Testis (tissue), 3 donors: ENCODE data around the gene MLNR. TPM values are rescaled to one million over a fixed set of nuclear protein-coding genes. Genes with fewer than 3 reads are reported as not detected.

Source experiments
- DNase-seq: peaks from one replicate; pipeline ENCODE4 v3.0.0-alpha.2; 2019
- H3K27ac ChIP-seq, 2 donors: fragments of 200-600 bp; sonication (generic); one replicate each; pipeline ENCODE4 v1.5.1; 2019
- H3K27me3 ChIP-seq: fragments of 200-600 bp; sonication (generic); one replicate; pipeline ENCODE4 v1.5.1; 2019
- H3K36me3 ChIP-seq: fragments of 200-600 bp; sonication (generic); one replicate; pipeline ENCODE4 v1.5.1; 2017; ENCODE audit warnings: low read depth; ENCODE audit errors: missing control alignments
- H3K4me1 ChIP-seq: fragments of 200-600 bp; sonication (generic); one replicate; pipeline ENCODE4 v1.5.1; 2019
- H3K4me3 ChIP-seq, 2 donors: fragments of 200-600 bp; sonication (generic); one replicate each; pipeline ENCODE4 v1.5.1; 2017 to 2019
- H3K9me3 ChIP-seq: fragments of 200-600 bp; sonication (generic); one replicate; pipeline ENCODE4 v1.5.1; 2017
- CTCF ChIP-seq, 3 experiments: fragments of 450-650 bp in 2 of 3; fragments of 200-600 bp in 1 of 3; sonication (generic) in 1 of 3; IDR thresholded peaks; one replicate each; pipeline ENCODE4 v1.5.1; 2016 to 2019; ENCODE audit warnings: antibody characterized with exemption in 3 of 3, mild to moderate bottlenecking in 2 of 3, moderate library complexity in 1 of 3
- POLR2A ChIP-seq: fragments of 450-650 bp; IDR thresholded peaks from one replicate; pipeline ENCODE4 v1.6.1; 2017; ENCODE audit warnings: antibody characterized with exemption, mild to moderate bottlenecking, moderate library complexity
- WGBS, 2 donors: methylation state at CpG; one replicate each; pipeline ENCODE4 v1.1.5; 2018; 5-methylcytosine and 5-hydroxymethylcytosine counted together
- intact Hi-C: fragments of 100-400 bp; cut with DNase I; formaldehyde crosslinking; loops from one replicate; pipeline ENCODE4 v1.15.1; 2023; ENCODE audit warnings: low total_unique reads
- polyA plus RNA-seq: library from polyadenylated mRNA; stranded (reverse); fragments of 350-450 nt; fragmentation: Illumina TruSeq; extraction: RNeasy Lipid Tissue Mini Kit (QIAGEN cat#74804); gene quantifications from one replicate; pipeline ENCODE4 v1.2.3, GENCODE V29; 2014; ENCODE audit warnings: low read depth, low replicate concordance; ENCODE audit not compliant: insufficient read depth
- total RNA-seq, 2 donors: library from RNA; depleted of rRNA; stranded (reverse); fragments of >200 nt; gene quantifications; one replicate each; pipeline ENCODE4 v1.2.3, GENCODE V29; 2016

The MLNR gene
- total and polyA plus RNA-seq, 3 donors from 2014 or later, result 2.0 TPM; not detected in 2

GRCh38 chr13:49185264-49185663, 34.9 kb upstream of the MLNR start:
- DNase-seq, result no peak
- 69 to 79% methylated on average over 1 of the region's 1 CpG for WGBS, 2 donors
- H3K27ac ChIP-seq, result no peak overlapping the region
- H3K4me3 ChIP-seq, result no peak overlapping the region
- H3K9me3 ChIP-seq, result no peaks in the 10 kb centered on the region
- intact Hi-C loops, result no loop called here
- no peaks in the 10 kb centered on the region for H3K36me3 ChIP-seq
- TF ChIP-seq CTCF (IDR thresholded peaks at IDR 0.05) (no peak), POLR2A (no peak)
- H3K27me3 ChIP-seq, result no peaks in the 10 kb centered on the region
- H3K4me1 ChIP-seq, result no peaks in the 10 kb centered on the region

- no peaks in the 10 kb centered on the region for H3K36me3 ChIP-seq
- H3K27me3 ChIP-seq, result no peaks in the 10 kb centered on the region
- no peak overlapping the region for H3K4me3 ChIP-seq
- intact Hi-C loops, result no loop called here
- WGBS, 2 donors, result 88 to 93% methylated on average over 2 of the region's 2 CpGs
- no peaks in the 10 kb centered on the region for H3K9me3 ChIP-seq
- no peak overlapping the region for H3K27ac ChIP-seq
- no peak for DNase-seq
- H3K4me1 ChIP-seq, result no peaks in the 10 kb centered on the region
- no peak for TF ChIP-seq POLR2A
- no peak for TF ChIP-seq CTCF (IDR thresholded peaks at IDR 0.05)
Measured at GRCh38 chr13:49190901-49191300, 29.2 kb upstream of the MLNR start.

GRCh38 chr13:49206641-49207040, 13.5 kb upstream of the MLNR start:
- 93 to 95% methylated on average over 3 of the region's 3 CpGs for WGBS, 2 donors
- Histone ChIP-seq H3K36me3 (no peaks in the 10 kb centered on the region), H3K4me1 (no peaks in the 10 kb centered on the region), H3K9me3 (no peaks in the 10 kb centered on the region), H3K27me3 (no peaks in the 10 kb centered on the region), H3K4me3 (no peak overlapping the region), H3K27ac (no peak overlapping the region)
- intact Hi-C loops, result no loop called here
- DNase-seq, result no peak
- TF ChIP-seq CTCF (IDR thresholded peaks at IDR 0.05), result no peak
- no peak for TF ChIP-seq POLR2A

- no peak overlapping the region for H3K4me3 ChIP-seq
- TF ChIP-seq POLR2A (no peak), CTCF (IDR thresholded peaks at IDR 0.05) (no peak)
- no peak overlapping the region for H3K27ac ChIP-seq
- 96 to 98% methylated on average over 4 of the region's 4 CpGs for WGBS, 2 donors
- no peaks in the 10 kb centered on the region for H3K27me3 ChIP-seq
- H3K36me3 ChIP-seq, result no peaks in the 10 kb centered on the region
- intact Hi-C loops, result no loop called here
- no peaks in the 10 kb centered on the region for H3K9me3 ChIP-seq
- DNase-seq, result no peak
- H3K4me1 ChIP-seq, result no peaks in the 10 kb centered on the region
Measured at GRCh38 chr13:49208619-49209018, 11.5 kb upstream of the MLNR start.

GRCh38 chr13:49210114-49210513, 10.0 kb upstream of the MLNR start:
- no peaks in the 10 kb centered on the region for H3K36me3 ChIP-seq
- 56 to 90% methylated on average over 1 of the region's 1 CpG for WGBS, 2 donors
- peaks cover 9% of the 10 kb centered on the region for H3K4me1 ChIP-seq
- no peaks in the 10 kb centered on the region for H3K27me3 ChIP-seq
- no peaks in the 10 kb centered on the region for H3K9me3 ChIP-seq
- TF ChIP-seq POLR2A, result no peak
- no peak for DNase-seq
- intact Hi-C loops, result no loop called here
- H3K27ac ChIP-seq, result no peak overlapping the region
- H3K4me3 ChIP-seq, result no peak overlapping the region
